Subcutaneous adipose tissue (tissue), 4 donors: Measurements from ENCODE around the gene PCBD2. TPM values are rescaled to one million over a fixed set of nuclear protein-coding genes. Genes with fewer than 3 reads are reported as not detected.

Experiments used
- total RNA-seq, 4 donors: library from RNA; depleted of rRNA; stranded (reverse); fragments of >200 nt; gene quantifications; one replicate each; pipeline ENCODE4 v1.1.0, GENCODE V29; 2016
- TF ChIP-seq, protein P1 (sequence below): fragments of 450-650 bp; IDR thresholded peaks from one replicate; pipeline ENCODE4 v1.5.1; 2016; ENCODE audit warnings: low read depth, mild to moderate bottlenecking, control low read depth, antibody characterized with exemption, moderate library complexity

PCBD2 gene
- total RNA-seq, 4 donors from 2014 or later: 4.6 to 7.5 (median 6.6) TPM

GRCh38 chr5:134913795-134914194 is 8.9 kb downstream of the PCBD2 start:
- TF ChIP-seq, protein P1, sequence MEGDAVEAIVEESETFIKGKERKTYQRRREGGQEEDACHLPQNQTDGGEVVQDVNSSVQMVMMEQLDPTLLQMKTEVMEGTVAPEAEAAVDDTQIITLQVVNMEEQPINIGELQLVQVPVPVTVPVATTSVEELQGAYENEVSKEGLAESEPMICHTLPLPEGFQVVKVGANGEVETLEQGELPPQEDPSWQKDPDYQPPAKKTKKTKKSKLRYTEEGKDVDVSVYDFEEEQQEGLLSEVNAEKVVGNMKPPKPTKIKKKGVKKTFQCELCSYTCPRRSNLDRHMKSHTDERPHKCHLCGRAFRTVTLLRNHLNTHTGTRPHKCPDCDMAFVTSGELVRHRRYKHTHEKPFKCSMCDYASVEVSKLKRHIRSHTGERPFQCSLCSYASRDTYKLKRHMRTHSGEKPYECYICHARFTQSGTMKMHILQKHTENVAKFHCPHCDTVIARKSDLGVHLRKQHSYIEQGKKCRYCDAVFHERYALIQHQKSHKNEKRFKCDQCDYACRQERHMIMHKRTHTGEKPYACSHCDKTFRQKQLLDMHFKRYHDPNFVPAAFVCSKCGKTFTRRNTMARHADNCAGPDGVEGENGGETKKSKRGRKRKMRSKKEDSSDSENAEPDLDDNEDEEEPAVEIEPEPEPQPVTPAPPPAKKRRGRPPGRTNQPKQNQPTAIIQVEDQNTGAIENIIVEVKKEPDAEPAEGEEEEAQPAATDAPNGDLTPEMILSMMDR: no peak

DNA sequence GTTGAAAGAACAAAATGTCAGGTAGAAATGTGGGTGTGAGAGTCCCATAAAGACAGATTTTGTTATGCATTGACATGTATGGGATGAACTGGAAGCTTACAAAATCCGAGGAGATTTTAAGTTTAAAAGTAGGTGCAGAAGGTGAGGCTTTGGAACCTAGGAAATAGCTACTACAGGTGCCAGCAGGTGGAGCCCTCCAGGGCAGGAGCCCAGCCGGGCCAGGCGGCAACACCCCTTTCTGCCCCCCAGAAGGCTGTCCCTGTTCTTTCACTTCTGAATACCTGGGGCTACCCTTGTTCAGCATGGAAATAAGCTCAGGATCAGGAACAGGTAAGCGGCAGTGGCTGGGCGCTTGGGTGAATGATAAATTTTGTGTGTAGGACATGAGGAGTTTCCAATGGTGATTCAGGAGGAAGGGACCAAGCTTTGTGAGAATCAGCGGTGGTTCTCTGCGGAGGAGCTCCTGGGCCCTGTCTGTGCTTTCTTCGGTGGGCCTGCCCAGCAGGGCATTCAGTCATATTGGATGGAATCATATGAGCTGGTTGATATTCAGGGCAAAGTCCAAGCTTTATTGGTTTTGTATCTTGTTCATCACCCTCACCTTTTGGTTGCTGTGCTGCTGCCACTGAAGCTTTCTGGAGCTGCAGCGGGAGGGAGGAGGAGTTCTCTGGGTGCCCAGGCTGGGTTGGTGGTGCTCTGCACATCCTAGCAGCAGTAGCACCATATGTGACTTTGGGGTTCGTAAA is 12.3 kb downstream of the PCBD2 start:
- TF ChIP-seq, protein P1: no peak

DNA sequence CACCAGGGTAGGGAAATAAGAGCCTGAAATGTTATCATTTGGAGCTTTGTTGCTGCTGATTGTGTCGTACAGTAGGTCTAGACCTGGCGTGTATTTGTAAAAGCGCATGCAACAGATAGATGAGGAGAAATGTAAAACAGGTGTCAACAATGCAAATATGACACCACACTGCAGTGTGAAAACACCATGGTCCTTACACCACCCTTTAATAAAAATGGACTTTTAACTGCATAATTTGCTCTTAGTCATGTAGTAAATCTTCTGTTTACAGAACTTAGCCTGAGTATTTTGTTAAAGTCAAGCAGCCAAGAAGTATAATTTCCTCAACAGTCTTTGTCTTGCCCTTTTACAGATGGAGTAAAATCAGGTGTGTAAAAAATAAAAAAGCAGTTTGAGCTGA is 13.9 kb downstream of the PCBD2 start:
- TF ChIP-seq, protein P1: no peak

DNA sequence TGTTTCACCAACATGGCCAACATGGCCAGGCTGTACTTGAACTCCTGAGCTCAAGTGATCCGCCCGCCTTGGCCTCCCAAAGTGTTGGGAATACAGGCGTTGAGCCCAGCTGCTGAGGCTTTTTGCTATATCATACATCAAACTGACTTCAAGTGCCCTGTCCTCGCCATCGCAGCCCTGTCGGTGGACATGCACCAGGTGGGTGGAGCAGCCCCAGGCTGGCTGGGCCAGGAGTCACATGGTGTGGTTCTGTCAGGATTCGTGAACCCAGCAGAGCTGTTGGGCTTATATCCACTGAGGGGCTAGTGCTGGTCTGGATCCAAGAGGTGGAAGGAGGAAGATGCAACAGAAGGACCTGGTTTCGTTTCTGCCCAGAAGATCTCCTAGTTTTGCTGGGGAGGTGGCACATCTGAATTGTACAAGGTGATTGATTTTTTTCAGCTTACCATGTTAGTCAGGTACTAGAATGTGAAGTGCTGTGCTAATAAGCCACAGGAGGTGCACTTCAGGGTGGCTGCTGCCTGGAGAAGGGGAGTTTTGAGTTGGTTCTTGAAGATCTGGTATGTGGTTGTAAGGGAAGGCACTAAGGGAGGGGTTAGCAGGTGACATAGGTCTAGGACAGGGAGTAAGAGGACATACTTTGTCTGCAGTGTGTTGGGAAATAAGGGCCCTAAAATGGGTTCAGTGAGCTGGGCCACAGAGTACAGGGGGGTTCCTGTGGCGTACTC is 16.1 kb downstream of the PCBD2 start:
- TF ChIP-seq, protein P1: no peak

DNA sequence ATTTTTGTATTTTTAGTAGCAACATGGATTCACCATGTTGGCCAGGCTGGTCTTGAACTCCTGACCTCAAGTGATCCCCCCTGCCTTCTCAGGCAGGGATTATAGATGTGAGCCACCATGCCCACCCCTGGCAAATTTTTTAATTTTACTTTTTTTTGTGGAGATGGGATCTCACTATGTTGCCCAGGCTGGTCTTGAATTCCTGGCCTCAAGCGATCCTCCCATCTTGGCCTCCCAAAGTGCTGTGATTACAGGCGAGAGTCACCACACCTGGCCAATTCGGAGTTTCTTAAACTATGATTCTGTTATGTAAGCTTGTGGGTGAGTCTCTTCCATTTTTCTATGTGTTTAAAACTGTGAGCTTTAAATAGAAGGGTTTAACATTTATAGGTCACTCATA is 27.6 kb downstream of the PCBD2 start:
- TF ChIP-seq, protein P1: no peak

DNA sequence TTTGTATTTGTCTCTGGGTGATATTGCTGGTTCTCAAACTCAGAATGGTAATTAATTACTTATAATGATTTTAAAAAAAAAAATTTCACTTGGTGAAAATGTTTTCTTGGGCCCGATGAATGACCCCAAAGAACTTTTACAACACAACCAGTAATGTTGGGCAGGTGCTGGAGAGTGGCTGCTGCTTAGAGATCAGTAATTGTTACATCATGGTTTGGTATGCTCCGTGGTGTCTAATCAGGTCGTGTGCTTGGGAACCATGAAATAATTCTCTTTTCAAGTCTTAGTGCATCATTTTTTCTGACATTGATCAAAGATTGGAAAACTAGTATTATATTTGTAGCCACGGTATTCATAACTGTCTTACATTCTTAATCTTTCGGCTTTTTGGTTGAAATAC is 29.3 kb downstream of the PCBD2 start:
- TF ChIP-seq, protein P1: no peak
